BE2C (cell line): ENCODE results near the gene CD247.

Source experiments
- DNase-seq: peaks from one replicate; pipeline ENCODE4 v3.0.0-alpha.2; 2020
- H3K27me3 ChIP-seq: fragments of 250-450 bp; sonication (Bioruptor Pico); 2 replicates; pipeline ENCODE4 v1.5.1; 2020; ENCODE audit warnings: mild to moderate bottlenecking
- H3K36me3 ChIP-seq: fragments of 250-450 bp; sonication (Bioruptor Pico); 2 replicates; pipeline ENCODE4 v1.5.1; 2020; ENCODE audit warnings: mild to moderate bottlenecking
- H3K4me1 ChIP-seq: fragments of 250-450 bp; sonication (Bioruptor Pico); 2 replicates; pipeline ENCODE4 v1.5.1; 2020
- H3K4me3 ChIP-seq: 2 replicates; pipeline ENCODE4 v1.5.1; 2011; ENCODE audit warnings: low read depth, low read length
- H3K9me3 ChIP-seq: fragments of 250-450 bp; sonication (Bioruptor Pico); 2 replicates; pipeline ENCODE4 v1.5.1; 2020
- CTCF ChIP-seq: IDR thresholded peaks from 2 replicates; pipeline ENCODE4 v1.5.1; 2012; ENCODE audit warnings: mild to moderate bottlenecking, low read depth, low read length

CD247 gene

GRCh38 chr1:167419245-167419644 is 99.1 kb downstream of the CD247 start:
- no peak for TF ChIP-seq CTCF
- Histone ChIP-seq H3K4me3 (no peak overlapping the region), H3K4me1 (no peaks in the 10 kb centered on the region), H3K36me3 (peaks cover 3% of the 10 kb centered on the region), H3K9me3 (no peaks in the 10 kb centered on the region), H3K27me3 (no peaks in the 10 kb centered on the region)
- no peak for DNase-seq

- no peak for DNase-seq
- H3K27me3 ChIP-seq, result no peaks in the 10 kb centered on the region
- no peaks in the 10 kb centered on the region for H3K9me3 ChIP-seq
- no peaks in the 10 kb centered on the region for H3K4me1 ChIP-seq
- H3K4me3 ChIP-seq, result no peak overlapping the region
- H3K36me3 ChIP-seq, result peaks cover 3% of the 10 kb centered on the region
- no peak for TF ChIP-seq CTCF
Observed at GRCh38 chr1:167418391-167418790, 99.9 kb downstream of the CD247 start.

GRCh38 chr1:167416506-167416905 is 101.8 kb downstream of the CD247 start:
- no peak for DNase-seq
- Histone ChIP-seq H3K4me1 (no peaks in the 10 kb centered on the region), H3K4me3 (no peak overlapping the region), H3K36me3 (peaks cover 12% of the 10 kb centered on the region), H3K27me3 (no peaks in the 10 kb centered on the region), H3K9me3 (no peaks in the 10 kb centered on the region)
- TF ChIP-seq CTCF, result no peak

- Histone ChIP-seq H3K4me1 (no peaks in the 10 kb centered on the region), H3K36me3 (peaks cover 10% of the 10 kb centered on the region), H3K4me3 (no peak overlapping the region), H3K27me3 (no peaks in the 10 kb centered on the region), H3K9me3 (no peaks in the 10 kb centered on the region)
- no peak for DNase-seq
- TF ChIP-seq CTCF, result no peak
Observed at GRCh38 chr1:167413328-167413727, 105.0 kb downstream of the CD247 start.

- H3K4me1 ChIP-seq, result no peaks in the 10 kb centered on the region
- H3K9me3 ChIP-seq, result no peaks in the 10 kb centered on the region
- no peak overlapping the region for H3K4me3 ChIP-seq
- peaks cover 10% of the 10 kb centered on the region for H3K36me3 ChIP-seq
- no peak for DNase-seq
- no peaks in the 10 kb centered on the region for H3K27me3 ChIP-seq
- no peak for TF ChIP-seq CTCF
Observed at GRCh38 chr1:167412920-167413319, 105.4 kb downstream of the CD247 start.

- peaks cover 10% of the 10 kb centered on the region for H3K36me3 ChIP-seq
- DNase-seq, result no peak
- TF ChIP-seq CTCF, result no peak
- no peaks in the 10 kb centered on the region for H3K27me3 ChIP-seq
- H3K4me1 ChIP-seq, result no peaks in the 10 kb centered on the region
- no peak overlapping the region for H3K4me3 ChIP-seq
- no peaks in the 10 kb centered on the region for H3K9me3 ChIP-seq
Observed at GRCh38 chr1:167412072-167412471, 106.3 kb downstream of the CD247 start.
